OCI-LY7 (cell line): ENCODE measurements around the gene CFAP206. TPM values are rescaled to one million over a fixed set of nuclear protein-coding genes. Genes with fewer than 3 reads are reported as not detected.

Source experiments
- BruUV-seq: library from RNA; stranded (reverse); fragments of 400-500 nt; replicated peaks from 2 replicates; lab custom pipeline; 2021; lab: Mats Ljungman, UMichigan
- CTCF ChIA-PET: fragments of 300-600 bp; sonication (Branson Sonifier 250); formaldehyde crosslinking; loops from one replicate; lab custom pipeline; 2022; ENCODE audit warnings: antibody characterized with exemption; ENCODE audit not compliant: unreplicated experiment; lab: Charles Lee
- POLR2A ChIA-PET: fragments of 300-600 bp; sonication (Branson Sonifier 250); formaldehyde crosslinking; loops from one replicate; lab custom pipeline; 2022; ENCODE audit warnings: antibody characterized with exemption; lab: Charles Lee
- DNase-seq: peaks from one replicate; pipeline ENCODE4 v3.0.0-alpha.2; 2015; ENCODE audit warnings: low spot score
- H2AFZ ChIP-seq: fragments of 200-600 bp; sonication (generic), shearing (Covaris generic); 2 replicates; pipeline ENCODE4 v1.6.1; 2014; ENCODE audit warnings: mild to moderate bottlenecking, antibody characterized with exemption, low read length, moderate library complexity
- H3K27ac ChIP-seq: fragments of 200-600 bp; sonication (generic); 2 replicates; pipeline ENCODE4 v1.5.1; 2014; ENCODE audit warnings: mixed run types, low read depth, mild to moderate bottlenecking, moderate library complexity, low read length, inconsistent platforms; ENCODE audit not compliant: poor library complexity, severe bottlenecking
- H3K36me3 ChIP-seq: fragments of 200-600 bp; sonication (generic); 2 replicates; pipeline ENCODE4 v1.6.1; 2014; ENCODE audit warnings: mild to moderate bottlenecking, antibody characterized with exemption, low read length, moderate library complexity, mixed read lengths; ENCODE audit not compliant: insufficient read depth
- H3K4me1 ChIP-seq: fragments of 200-600 bp; sonication (generic); 2 replicates; pipeline ENCODE4 v1.5.1; 2014; ENCODE audit warnings: mild to moderate bottlenecking, low read length; ENCODE audit not compliant: insufficient read depth, poor library complexity, severe bottlenecking
- H3K4me2 ChIP-seq: fragments of 200-600 bp; sonication (generic); 2 replicates; pipeline ENCODE4 v1.6.1; 2014; ENCODE audit warnings: mild to moderate bottlenecking, low read length
- H3K4me3 ChIP-seq: fragments of 200-600 bp; sonication (generic); 2 replicates; pipeline ENCODE4 v1.5.1; 2014; ENCODE audit warnings: mild to moderate bottlenecking, low read depth, low read length; ENCODE audit not compliant: poor library complexity, severe bottlenecking
- H3K79me2 ChIP-seq: fragments of 200-600 bp; sonication (generic); 2 replicates; pipeline ENCODE4 v1.6.1; 2016; ENCODE audit warnings: low read depth, mild to moderate bottlenecking, low read length, moderate library complexity, mixed read lengths; ENCODE audit not compliant: insufficient read depth
- H3K9me2 ChIP-seq: fragments of 200-600 bp; sonication (generic); 2 replicates; pipeline ENCODE4 v1.6.1; 2016; ENCODE audit warnings: mild to moderate bottlenecking, low read length, mixed read lengths; ENCODE audit not compliant: insufficient read depth
- H3K9me3 ChIP-seq: fragments of 200-600 bp; sonication (generic); 2 replicates; pipeline ENCODE4 v1.6.1; 2014; ENCODE audit warnings: mild to moderate bottlenecking, mixed run types, low read length, mixed read lengths
- H4K20me1 ChIP-seq: fragments of 200-600 bp; sonication (generic); 2 replicates; pipeline ENCODE4 v1.6.1; 2014; ENCODE audit warnings: mild to moderate bottlenecking, antibody characterized with exemption, low read length, moderate library complexity, mixed read lengths; ENCODE audit not compliant: insufficient read depth
- CTCF ChIP-seq: fragments of 200-600 bp; sonication (generic); conservative IDR thresholded peaks from 2 replicates; pipeline ENCODE4 v1.5.1; 2014; ENCODE audit warnings: mild to moderate bottlenecking, antibody characterized with exemption, low read length, moderate library complexity, mixed read lengths
- EZH2phosphoT487 ChIP-seq: fragments of 200-600 bp; sonication (generic); IDR thresholded peaks from 2 replicates; pipeline ENCODE4 v1.6.1; 2018; ENCODE audit warnings: low read depth, borderline replicate concordance, mild to moderate bottlenecking, mixed run types, antibody characterized with exemption, low read length, moderate library complexity, mixed read lengths
- intact Hi-C: fragments of 100-400 bp; cut with micrococcal nuclease; formaldehyde crosslinking; loops from one replicate; pipeline ENCODE4 v1.10.0; 2022; ENCODE audit not compliant: unreplicated experiment
- small RNA-seq: library from RNA; depleted of rRNA; stranded (forward); fragments of <200 nt; gene quantifications from one replicate; pipeline ENCODE3, GENCODE V24; 2014
- total RNA-seq, 2 experiments: library from RNA; depleted of rRNA in 1 of 2; stranded (reverse); fragments of >200 nt in 1 of 2; shearing (Covaris generic) in 1 of 2; gene quantifications; 2 replicates each; pipeline ENCODE4 v1.2.3, GENCODE V29; 2014 to 2022

The CFAP206 gene
- total RNA-seq, 2 experiments from 2014 or later: 0.19 to 0.32 TPM

- Histone ChIP-seq H3K4me2 (no peak overlapping the region), H3K4me3 (no peak overlapping the region), H3K79me2 (no peaks in the 10 kb centered on the region), H4K20me1 (no peaks in the 10 kb centered on the region; the same call in 1 of the 2 replicates), H3K27ac (no peak overlapping the region), H3K9me2 (no peaks in the 10 kb centered on the region), H3K9me3 (no peaks in the 10 kb centered on the region), H3K4me1 (no peaks in the 10 kb centered on the region), H2AFZ (no peak overlapping the region), H3K36me3 (peaks cover 63% of the 10 kb centered on the region)
- DNase-seq: no peak
- no TSS peak for BruUV-seq
- POLR2A ChIA-PET: no interaction called here
- TF ChIP-seq CTCF (no peak), EZH2phosphoT487 (no peak)
- intact Hi-C loops: no loop called here
- CTCF ChIA-PET: no interaction called here
Measured at GRCh38 chr6:87501809-87502572, 94.2 kb downstream of the CFAP206 start.

- no peak overlapping the region for H2AFZ ChIP-seq
- POLR2A ChIA-PET: interaction anchor here (0.5 to 2.2 kb wide), 3 partner anchors 9 to 1203 kb away, joined by 3 to 9 read pairs (median 3); no protein-coding TSS in a partner anchor
- H3K9me2 ChIP-seq: no peaks in the 10 kb centered on the region
- H3K79me2 ChIP-seq: no peaks in the 10 kb centered on the region
- H3K9me3 ChIP-seq: no peaks in the 10 kb centered on the region
- DNase-seq: no peak
- H4K20me1 ChIP-seq: no peaks in the 10 kb centered on the region; the same call in 1 of the 2 replicates
- H3K27ac ChIP-seq: no peak overlapping the region
- H3K4me3 ChIP-seq: no peak overlapping the region
- H3K36me3 ChIP-seq: peaks cover 83% of the 10 kb centered on the region
- no peaks in the 10 kb centered on the region for H3K4me1 ChIP-seq
- CTCF ChIA-PET: interaction anchor here (0.5 kb wide), 1 partner anchor 11 kb away, joined by 3 read pairs; no protein-coding TSS in a partner anchor
- intact Hi-C loops: no loop called here
- TF ChIP-seq EZH2phosphoT487 (no peak), CTCF (no peak)
- BruUV-seq: no TSS peak
- H3K4me2 ChIP-seq: no peak overlapping the region
Measured at GRCh38 chr6:87504441-87504840, 96.7 kb downstream of the CFAP206 start.

Small RNA genes lying within 50 kb of the gene (small RNA-seq; reads per million reads assigned to genes)
- gene AL049697.2 (not detected), gene RNU6-444P (not detected)

Other genes starting within 250 kb of the CFAP206 start
- gene SMIM8, start 85.4 kb upstream of the CFAP206 start, total RNA-seq (2014; rRNA removed; shearing (Covaris generic)): 6.6 TPM in 2 replicates
- gene SMIM8, start 85.4 kb upstream of the CFAP206 start, total RNA-seq (2022): 12.5 and 14.3 TPM in 2 replicates
- not detected in 2 replicates for gene GJB7, start 78.7 kb upstream of the CFAP206 start, total RNA-seq (2014; rRNA removed; shearing (Covaris generic))
- gene GJB7, start 78.7 kb upstream of the CFAP206 start, total RNA-seq (2022): not detected in 2 replicates
- 1.4 and 7.2 TPM in 2 replicates for gene C6orf163, start 63.2 kb upstream of the CFAP206 start, total RNA-seq (2014; rRNA removed; shearing (Covaris generic))
- 2.8 and 3.0 TPM in 2 replicates for gene C6orf163, start 63.2 kb upstream of the CFAP206 start, total RNA-seq (2022)
- gene SLC35A1, start 65.0 kb downstream of the CFAP206 start, total RNA-seq (2014; rRNA removed; shearing (Covaris generic)): 17.0 and 17.2 TPM in 2 replicates
- 21.2 and 22.4 TPM in 2 replicates for gene SLC35A1, start 65.0 kb downstream of the CFAP206 start, total RNA-seq (2022)
- 21.4 and 30.5 TPM in 2 replicates for gene RARS2, start 182.0 kb downstream of the CFAP206 start, total RNA-seq (2014; rRNA removed; shearing (Covaris generic))
- 34.0 and 36.0 TPM in 2 replicates for gene RARS2, start 182.0 kb downstream of the CFAP206 start, total RNA-seq (2022)
- 21.6 and 34.8 TPM in 2 replicates for gene ORC3, start 182.2 kb downstream of the CFAP206 start, total RNA-seq (2014; rRNA removed; shearing (Covaris generic))
- 45.0 and 50.6 TPM in 2 replicates for gene ORC3, start 182.2 kb downstream of the CFAP206 start, total RNA-seq (2022)